DND-41 (cell line): ENCODE data around the gene MTG1.

Experiments used
- ATAC-seq: fragments of 200-7000 bp; cut with Tn5 transposase; 3 replicates; pipeline ENCODE4 v1.9.1; 2021; ENCODE audit warnings: low read depth; ENCODE audit not compliant: insufficient read depth
- DNase-seq: peaks from one replicate; pipeline ENCODE4 v3.0.0-alpha.2; 2020
- H2AFZ ChIP-seq: 2 replicates; pipeline ENCODE4 v1.6.0; 2012; ENCODE audit warnings: low read depth, low read length
- H3K27ac ChIP-seq: 2 replicates; pipeline ENCODE4 v1.5.1; 2012; ENCODE audit warnings: low read length, inconsistent platforms
- H3K27me3 ChIP-seq: fragments of 200-600 bp; sonication (generic); 2 replicates; pipeline ENCODE4 v1.6.0; 2012; ENCODE audit warnings: low read length, mild to moderate bottlenecking, inconsistent platforms; ENCODE audit not compliant: insufficient read depth, poor library complexity
- H3K36me3 ChIP-seq: 2 replicates; pipeline ENCODE4 v1.5.1; 2012; ENCODE audit warnings: low read length, inconsistent platforms; ENCODE audit not compliant: insufficient read depth
- H3K4me1 ChIP-seq: 2 replicates; pipeline ENCODE4 v1.5.1; 2012; ENCODE audit warnings: mild to moderate bottlenecking, low read length; ENCODE audit not compliant: insufficient read depth
- H3K4me2 ChIP-seq: 2 replicates; pipeline ENCODE4 v1.6.0; 2012; ENCODE audit warnings: mild to moderate bottlenecking, moderate library complexity, low read length, inconsistent platforms; ENCODE audit not compliant: insufficient read depth
- H3K4me3 ChIP-seq, 2 experiments: fragments of 200-600 bp in 1 of 2; shearing (Covaris generic) in 1 of 2; 2 replicates each; pipeline ENCODE4 v1.5.1; 2012 to 2016; ENCODE audit warnings: inconsistent platforms in 2 of 2, low read length in 2 of 2, mild to moderate bottlenecking in 2 of 2, low read depth in 1 of 2, moderate library complexity in 1 of 2
- H3K79me2 ChIP-seq: 2 replicates; pipeline ENCODE4 v1.6.0; 2012; ENCODE audit warnings: low read length, inconsistent platforms; ENCODE audit not compliant: insufficient read depth
- H3K9ac ChIP-seq: 2 replicates; pipeline ENCODE4 v1.6.0; 2012; ENCODE audit warnings: low read depth, mild to moderate bottlenecking, inconsistent platforms, low read length, moderate library complexity
- H3K9me3 ChIP-seq: 2 replicates; pipeline ENCODE4 v1.5.1; 2012; ENCODE audit warnings: low read length, moderate library complexity, mild to moderate bottlenecking, inconsistent platforms; ENCODE audit not compliant: insufficient read depth, severe bottlenecking
- H4K20me1 ChIP-seq: 2 replicates; pipeline ENCODE4 v1.6.0; 2012; ENCODE audit warnings: low read length; ENCODE audit not compliant: insufficient read depth
- EZH2 ChIP-seq: IDR thresholded peaks from 3 replicates; pipeline ENCODE4 v1.6.1; 2012; ENCODE audit warnings: borderline replicate concordance, low read depth, mild to moderate bottlenecking, moderate library complexity, low read length, inconsistent platforms; ENCODE audit not compliant: severe bottlenecking
- TF ChIP-seq, protein P1 (sequence below): IDR thresholded peaks from 2 replicates; pipeline ENCODE4 v1.5.1; 2012; ENCODE audit warnings: borderline replicate concordance, low read length, moderate library complexity, mild to moderate bottlenecking; ENCODE audit not compliant: poor library complexity, severe bottlenecking; ENCODE audit errors: extremely low read depth

Gene MTG1

GRCh38 chr10:133441780-133442179 lies 47.8 kb downstream of the MTG1 start:
- no peak overlapping the region for H3K4me3 ChIP-seq
- H3K9ac ChIP-seq = no peak overlapping the region
- TF ChIP-seq EZH2 = no peak
- TF ChIP-seq, protein P1, sequence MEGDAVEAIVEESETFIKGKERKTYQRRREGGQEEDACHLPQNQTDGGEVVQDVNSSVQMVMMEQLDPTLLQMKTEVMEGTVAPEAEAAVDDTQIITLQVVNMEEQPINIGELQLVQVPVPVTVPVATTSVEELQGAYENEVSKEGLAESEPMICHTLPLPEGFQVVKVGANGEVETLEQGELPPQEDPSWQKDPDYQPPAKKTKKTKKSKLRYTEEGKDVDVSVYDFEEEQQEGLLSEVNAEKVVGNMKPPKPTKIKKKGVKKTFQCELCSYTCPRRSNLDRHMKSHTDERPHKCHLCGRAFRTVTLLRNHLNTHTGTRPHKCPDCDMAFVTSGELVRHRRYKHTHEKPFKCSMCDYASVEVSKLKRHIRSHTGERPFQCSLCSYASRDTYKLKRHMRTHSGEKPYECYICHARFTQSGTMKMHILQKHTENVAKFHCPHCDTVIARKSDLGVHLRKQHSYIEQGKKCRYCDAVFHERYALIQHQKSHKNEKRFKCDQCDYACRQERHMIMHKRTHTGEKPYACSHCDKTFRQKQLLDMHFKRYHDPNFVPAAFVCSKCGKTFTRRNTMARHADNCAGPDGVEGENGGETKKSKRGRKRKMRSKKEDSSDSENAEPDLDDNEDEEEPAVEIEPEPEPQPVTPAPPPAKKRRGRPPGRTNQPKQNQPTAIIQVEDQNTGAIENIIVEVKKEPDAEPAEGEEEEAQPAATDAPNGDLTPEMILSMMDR = no peak
- H3K27ac ChIP-seq = no peak overlapping the region
- no peak overlapping the region for H2AFZ ChIP-seq
- H3K9me3 ChIP-seq = peaks cover 28% of the 10 kb centered on the region
- no peaks in the 10 kb centered on the region for H3K27me3 ChIP-seq
- ATAC-seq (no peak), DNase-seq (no peak)
- no peak overlapping the region for H3K4me2 ChIP-seq
- H3K36me3 ChIP-seq = peaks cover 11% of the 10 kb centered on the region
- H3K79me2 ChIP-seq = no peaks in the 10 kb centered on the region
- H3K4me1 ChIP-seq = no peaks in the 10 kb centered on the region
- H4K20me1 ChIP-seq = 0 out of 2 replicates have a peak, but pooled peaks cover 5% of the 10 kb centered on the region

- ATAC-seq = peak; percentile 27; the same call in 2 of the 3 replicates
- Histone ChIP-seq H4K20me1 (0 out of 2 replicates have a peak, but pooled peaks cover 5% of the 10 kb centered on the region), H3K27me3 (no peaks in the 10 kb centered on the region), H3K4me1 (no peaks in the 10 kb centered on the region), H3K36me3 (peaks cover 11% of the 10 kb centered on the region), H3K79me2 (no peaks in the 10 kb centered on the region), H2AFZ (no peak overlapping the region), H3K9ac (no peak overlapping the region), H3K4me3 (no peak overlapping the region), H3K9me3 (peaks cover 34% of the 10 kb centered on the region), H3K4me2 (no peak overlapping the region), H3K27ac (no peak overlapping the region)
- no peak for DNase-seq
- TF ChIP-seq, protein P1 = no peak
- TF ChIP-seq EZH2 = no peak
Measured at GRCh38 chr10:133442191-133442966, 48.4 kb downstream of the MTG1 start.

DNA sequence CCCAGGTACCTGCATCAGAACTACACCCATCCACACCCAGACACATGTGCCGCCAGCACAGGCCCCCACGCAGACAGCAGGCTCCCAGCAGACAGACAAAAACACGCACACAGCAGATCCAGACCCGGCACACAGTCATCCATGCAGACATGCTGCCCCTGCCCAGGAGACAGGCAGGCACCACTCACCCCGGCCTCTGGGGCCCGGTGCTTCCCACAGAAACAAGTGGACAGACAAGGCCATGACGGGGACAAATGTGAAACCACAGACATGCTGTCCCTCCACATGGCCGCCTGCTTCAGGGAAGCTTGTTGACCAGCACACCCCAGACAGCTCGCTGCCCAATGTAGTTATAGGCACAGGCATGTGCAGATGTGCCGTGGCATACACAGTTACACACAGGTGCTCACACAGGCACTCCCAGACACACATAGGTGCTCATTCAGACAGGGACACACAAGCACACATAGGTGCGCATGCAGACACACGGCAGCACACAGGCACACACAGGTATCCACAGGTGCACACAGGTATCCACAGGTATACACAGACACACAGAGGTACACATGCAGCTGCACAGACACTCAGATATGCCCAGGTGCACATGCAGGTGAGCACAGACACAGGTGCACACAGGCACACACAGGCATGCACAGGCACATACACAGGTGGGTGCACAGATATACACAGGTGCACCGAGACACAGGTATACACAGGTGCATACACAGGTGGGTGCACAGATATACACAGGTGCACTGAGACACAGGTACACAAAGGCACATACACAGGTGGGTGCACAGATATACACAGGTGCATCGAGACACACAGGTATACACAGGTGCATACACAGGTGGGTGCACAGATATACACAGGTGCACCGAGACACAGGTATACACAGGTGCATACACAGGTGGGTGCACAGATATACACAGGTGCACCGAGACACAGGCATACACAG lies 49.3 kb downstream of the MTG1 start:
- Histone ChIP-seq H3K36me3 (peaks cover 11% of the 10 kb centered on the region), H3K4me1 (no peaks in the 10 kb centered on the region), H3K27me3 (no peaks in the 10 kb centered on the region), H4K20me1 (0 out of 2 replicates have a peak, but pooled peaks cover 5% of the 10 kb centered on the region), H3K27ac (no peak overlapping the region), H3K4me3 (no peak overlapping the region), H3K4me2 (no peak overlapping the region), H3K9me3 (peaks cover 42% of the 10 kb centered on the region), H3K79me2 (no peaks in the 10 kb centered on the region), H3K9ac (no peak overlapping the region), H2AFZ (no peak overlapping the region)
- DNase-seq (no peak), ATAC-seq (no peak; the same call in 2 of the 3 replicates)
- TF ChIP-seq, protein P1 = no peak
- TF ChIP-seq EZH2 = no peak
